ENCODE results near the gene SAT1.

Gene SAT1

DNA sequence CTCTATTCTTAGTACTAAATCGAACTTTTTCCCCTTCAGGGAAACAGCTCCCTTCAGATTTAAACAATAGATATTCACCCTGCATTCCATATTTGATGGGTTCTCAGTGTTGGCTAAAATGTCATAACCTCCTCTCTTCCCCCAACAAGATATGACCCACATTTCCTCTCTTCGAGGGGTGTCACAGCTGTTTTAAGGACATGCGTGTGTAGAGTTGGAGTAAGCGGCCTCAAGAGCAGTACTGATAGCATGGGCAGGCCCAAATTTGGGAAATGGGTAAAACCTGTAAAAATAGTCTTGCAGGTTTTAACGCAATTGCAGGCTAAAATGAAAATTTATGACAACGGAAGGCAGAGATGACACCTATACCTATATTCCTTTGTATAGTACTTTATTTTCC, 28.7 kb downstream of the SAT1 start:
- no peak for DNase-seq

DNA sequence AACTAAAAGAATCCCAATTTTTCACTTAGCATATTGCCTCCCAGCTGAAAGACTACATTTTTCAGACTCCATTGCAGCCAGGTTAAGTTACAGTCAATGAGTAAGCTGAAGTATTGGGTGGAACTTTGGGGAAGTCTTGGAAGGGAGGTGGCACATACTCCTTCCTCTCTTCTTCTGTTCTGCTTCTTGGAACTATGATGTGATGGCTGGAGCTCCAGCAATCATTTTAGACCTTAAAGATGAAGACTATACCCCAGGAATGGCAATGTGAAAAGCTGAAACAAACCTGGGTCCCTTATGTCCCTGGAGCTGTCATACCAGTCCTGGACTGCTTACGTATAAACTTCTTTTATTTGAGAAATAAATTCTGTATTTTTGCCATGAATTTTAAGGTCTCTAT, 30.8 kb downstream of the SAT1 start:
- no peak for DNase-seq

DNA sequence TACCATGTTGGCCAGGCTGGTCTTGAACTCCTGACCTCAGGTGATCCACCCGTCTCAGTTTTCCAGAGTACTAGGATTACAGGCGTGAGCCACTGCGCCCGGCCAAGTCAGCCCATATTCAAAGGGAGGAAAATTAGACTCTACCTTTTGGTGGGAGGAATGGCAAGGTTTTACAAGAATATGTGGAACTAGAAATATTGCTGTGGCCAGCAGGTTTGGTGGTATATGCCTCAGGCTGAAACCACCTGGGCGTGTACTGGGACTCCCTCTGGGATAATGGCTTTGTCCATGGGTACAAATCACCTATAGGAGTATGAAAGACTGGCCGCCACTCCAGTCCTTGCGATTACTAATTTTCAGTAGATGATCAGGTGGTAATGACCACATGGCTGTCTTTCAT, 32.4 kb downstream of the SAT1 start:
- DNase-seq, result no peak

DNA sequence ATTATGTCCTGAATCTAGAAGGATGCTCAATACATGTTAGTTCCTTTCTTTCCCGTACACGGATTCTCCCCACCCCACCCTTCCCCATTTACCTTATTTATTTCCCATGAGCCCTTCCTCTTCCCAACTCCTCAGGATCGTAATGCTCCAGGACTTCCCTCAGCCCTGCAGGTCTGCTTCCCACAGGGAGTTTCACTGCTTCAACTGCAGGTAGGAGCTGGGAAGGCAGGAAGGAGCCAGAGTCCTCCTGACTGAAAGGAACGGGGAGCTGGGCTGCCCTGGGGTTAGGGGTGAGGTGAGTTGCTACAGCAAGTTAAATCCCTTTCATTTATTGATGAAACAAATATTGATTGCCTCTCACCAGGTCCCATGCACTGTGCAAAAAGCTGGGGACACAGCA, 33.2 kb downstream of the SAT1 start:
- no peak for DNase-seq

DNA sequence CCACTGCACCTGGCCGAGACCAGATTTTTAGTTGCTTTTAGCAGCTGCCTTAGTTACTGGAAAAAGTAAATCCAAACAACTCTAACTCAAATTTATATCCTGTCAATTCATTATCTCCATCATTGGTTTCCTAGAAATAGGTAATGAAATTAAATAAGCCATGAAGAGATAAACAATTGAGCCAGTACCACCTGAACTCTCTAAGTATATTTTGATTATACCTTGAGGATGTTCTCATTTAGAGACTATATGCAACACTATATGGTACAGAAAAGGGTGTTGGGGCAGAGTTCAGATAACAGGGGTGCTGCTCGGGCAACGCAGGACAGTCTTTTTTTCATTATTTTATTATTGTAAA, 35.0 kb downstream of the SAT1 start:
- peak; percentile 25 for DNase-seq

DNA sequence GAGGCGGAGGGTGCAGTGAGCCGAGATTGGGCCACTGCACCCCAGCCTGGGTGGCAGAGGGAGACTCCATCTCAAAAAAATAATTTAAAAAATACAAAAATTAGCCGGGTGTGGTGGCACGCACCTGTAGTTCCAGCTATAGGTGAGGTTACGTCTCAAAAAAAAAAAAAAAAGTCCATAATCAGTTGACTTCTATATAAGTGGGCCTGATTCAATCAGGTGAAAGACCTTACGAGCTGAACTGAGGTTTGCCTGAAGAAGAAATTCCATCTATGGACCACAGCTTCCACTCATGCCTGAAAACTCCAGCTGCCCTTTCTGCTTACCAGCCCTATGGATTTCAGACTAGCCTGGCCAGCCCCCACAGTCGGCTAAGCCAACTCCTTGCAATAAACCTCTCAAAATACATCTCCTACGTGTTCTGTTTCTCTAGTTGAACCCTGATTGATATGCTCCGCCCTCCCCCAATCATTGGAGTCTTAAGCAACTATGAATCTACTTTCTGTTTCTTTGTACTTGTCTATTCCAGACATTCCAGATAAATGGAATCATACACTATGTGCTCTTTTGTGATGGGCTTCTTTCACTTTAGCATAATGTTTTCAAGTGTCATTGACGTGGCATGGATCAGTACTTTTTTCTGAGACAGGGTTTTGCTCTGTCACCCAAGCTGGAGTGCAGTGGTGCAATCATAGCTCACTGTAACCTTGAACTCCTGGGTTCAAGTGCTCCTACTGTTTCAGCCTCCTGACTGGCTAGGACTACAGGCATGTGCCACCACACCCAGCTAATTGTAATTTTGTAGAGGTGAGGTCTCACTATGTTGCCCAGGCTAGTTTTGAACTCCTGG, 36.6 kb downstream of the SAT1 start:
- DNase-seq, result peak; percentile 2

DNA sequence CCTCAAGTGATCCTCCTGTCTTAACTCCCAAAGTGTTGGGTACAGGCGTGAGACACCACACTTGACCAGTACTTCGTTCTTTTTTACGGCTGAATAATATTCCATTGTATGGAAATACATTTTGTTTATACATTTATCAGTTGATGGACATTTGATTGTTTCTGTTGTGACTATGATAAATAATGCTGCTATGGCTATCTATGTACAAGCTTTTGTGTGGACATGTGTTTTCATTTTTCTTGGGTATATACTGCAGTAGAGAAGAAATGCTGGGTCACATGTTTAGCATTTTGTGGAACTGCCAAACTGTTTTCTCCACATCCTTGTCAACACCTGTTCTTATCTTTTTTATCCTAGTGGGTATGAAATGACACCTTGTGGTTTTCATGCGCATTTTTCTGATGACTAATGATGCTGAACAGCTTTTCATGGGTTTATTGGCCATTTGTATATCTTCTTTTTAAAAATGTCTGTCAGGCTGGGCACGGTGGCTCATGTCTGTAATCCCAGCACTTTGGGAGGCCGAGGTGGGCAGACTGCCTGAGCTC, 37.3 kb downstream of the SAT1 start:
- DNase-seq, result no peak

DNA sequence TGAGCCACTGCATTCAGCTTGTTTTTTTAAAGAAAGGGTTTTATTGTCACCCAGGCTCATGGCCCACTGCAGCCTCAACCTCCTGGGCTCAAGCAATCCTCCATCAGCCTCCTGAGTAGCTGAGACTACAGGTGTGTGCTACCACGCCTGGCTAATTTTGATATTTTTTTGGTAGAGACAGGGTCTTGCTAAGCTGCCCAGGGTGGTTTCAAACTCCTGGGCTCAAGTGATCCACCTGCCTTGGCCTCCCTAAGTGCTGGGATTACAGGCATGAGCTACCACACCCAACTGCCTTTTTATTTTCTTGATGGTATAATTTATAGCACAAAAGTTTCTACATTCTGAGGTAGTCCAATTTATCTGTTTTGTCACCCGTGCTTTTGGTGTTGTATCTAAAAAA, 38.9 kb downstream of the SAT1 start:
- no peak for DNase-seq

DNA sequence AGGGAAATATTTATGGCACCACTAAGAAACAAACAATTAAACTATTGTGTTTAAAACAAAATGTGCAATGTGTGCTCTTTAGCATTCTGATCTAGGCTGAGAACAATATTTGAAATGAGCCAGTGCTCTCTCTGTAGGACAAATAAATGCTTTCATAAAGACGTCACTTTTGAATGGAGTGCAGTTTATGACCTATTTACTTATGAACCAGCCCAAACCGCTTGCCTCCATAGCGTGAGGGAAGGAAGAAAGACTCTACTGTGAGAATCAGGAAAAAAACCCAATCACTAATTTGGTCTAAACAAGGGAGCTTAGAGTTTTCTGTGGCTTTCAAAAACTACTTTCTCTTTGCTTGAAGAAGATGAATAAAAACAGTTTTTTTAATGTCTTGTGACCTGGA, 39.4 kb downstream of the SAT1 start:
- DNase-seq, result peak; percentile 71

DNA sequence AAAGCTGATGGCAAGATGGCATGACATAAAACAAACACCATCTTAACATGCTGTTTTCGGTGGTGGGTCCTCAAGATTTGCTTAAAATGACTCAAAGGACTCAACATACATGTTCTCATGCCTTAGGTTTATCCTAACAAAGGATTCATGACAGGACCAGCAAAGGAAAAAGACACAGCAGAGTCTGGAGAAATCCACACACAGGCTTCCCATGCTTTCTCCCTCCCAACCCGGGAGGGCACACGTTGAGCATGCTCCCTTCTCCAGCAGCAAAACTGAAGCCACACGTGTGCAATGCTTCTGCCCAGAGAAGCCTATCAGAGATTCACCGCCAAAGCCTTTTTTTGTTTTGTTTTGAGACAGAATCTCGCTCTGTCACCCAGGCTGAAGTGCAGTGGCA, 39.9 kb downstream of the SAT1 start:
- no peak for DNase-seq

DNA sequence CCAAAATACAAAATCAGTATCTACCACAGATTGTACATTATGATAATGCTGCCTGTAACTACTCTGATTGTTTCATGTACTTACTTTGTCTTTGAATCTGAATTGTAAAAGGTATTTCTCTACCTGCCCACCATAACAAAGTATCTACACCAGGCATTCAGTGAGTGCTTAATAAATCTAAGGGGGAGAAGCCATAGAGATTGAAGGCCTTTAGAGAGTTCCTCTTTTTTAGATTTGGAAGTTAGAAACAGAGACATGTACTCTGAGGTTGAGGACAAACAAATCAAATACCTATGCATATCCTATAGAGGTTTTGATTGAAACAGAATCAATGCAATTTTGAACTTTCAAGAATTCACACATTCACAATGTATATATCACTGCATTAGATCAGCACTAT, 42.7 kb downstream of the SAT1 start:
- no peak for DNase-seq

DNA sequence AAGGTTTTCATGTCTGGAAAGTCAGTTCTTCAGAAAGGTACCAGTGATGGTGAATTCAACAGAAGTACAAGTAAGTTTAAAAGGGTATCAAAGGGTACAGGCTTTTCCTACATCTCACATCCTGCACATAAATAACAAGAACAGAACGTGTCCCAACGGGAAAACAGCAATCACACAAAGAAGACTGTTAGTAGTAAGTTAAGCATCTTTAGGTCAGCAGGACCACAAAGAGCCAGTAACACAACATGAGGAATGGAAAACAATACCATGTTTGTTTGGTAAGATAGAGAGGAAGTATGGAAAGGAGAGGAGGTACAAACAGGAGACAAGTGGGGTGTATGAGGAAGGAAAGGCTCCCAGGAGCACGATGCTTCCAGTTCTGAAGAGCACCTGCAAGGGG, 43.2 kb downstream of the SAT1 start:
- DNase-seq, result no peak

DNA sequence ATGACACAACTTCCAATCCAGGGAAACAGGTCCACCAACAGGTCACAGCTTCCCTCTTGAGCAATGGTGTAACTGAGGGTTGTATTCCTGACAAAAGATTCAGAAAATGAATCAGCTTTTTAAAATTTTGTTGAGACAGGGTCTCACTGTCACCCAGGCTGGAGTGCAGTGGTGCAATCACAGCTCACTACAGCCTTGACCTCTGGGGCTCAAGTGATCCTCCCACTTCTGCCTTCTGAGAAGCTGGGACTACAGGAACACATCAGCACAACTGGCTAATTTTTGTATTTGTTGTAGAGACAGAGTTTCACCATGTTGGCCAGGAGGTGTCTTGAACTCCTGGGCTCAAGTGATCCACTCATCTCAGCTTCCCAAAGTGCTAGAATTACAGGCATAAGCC, 43.7 kb downstream of the SAT1 start:
- DNase-seq, result no peak

DNA sequence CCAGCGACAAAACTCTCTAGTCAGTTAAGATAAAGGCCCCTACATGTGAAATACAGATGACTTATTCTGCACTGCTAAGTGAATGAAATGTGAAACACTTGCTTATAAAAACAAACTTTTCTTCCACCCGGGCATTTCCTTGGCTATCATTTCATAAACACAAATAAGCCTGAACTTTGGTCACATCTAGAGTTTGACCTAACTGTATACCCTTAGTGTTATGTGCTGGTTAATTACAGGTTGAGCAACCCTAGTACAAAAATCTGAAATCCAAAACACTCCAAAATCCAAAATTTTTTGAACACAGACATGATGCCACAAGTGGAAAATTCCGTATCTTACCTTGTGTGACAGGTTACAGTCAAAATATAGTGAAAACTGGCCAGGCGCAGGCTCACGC, 45.9 kb downstream of the SAT1 start:
- DNase-seq, result no peak

DNA sequence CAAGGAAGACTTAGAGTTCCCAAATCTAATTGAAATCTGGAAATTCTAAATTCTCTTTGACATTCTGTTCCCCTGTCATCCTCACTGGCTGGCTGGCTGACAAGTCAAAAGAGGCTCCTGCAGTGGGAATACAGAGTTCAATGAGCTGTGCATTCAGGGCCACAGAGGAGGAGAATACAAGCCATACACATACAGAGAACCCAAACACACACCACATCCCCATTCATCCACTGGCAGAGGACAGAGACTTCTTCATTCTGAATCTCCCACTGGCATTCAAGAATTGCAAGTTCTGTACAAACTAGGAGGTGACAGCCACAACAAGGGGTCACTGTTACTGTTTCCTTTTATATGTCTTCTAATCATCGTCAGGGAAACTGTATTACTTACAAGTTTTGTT, 49.7 kb downstream of the SAT1 start:
- DNase-seq, result no peak

Data from NCI-H510A treated with DMSO at 0.1 percent for 48 hours (cell line).